ENCODE measurements around the gene RHOC.

RHOC gene

GRCh38 chr1:112700290-112701226, 6.4 kb downstream of the RHOC start:
- peak; percentile 79 for DNase-seq

- no peak for DNase-seq
Observed at GRCh38 chr1:112699425-112700144, 7.3 kb downstream of the RHOC start.

- DNase-seq, result no peak
Observed at GRCh38 chr1:112698366-112699310, 8.3 kb downstream of the RHOC start.

- no peak for DNase-seq
Observed at GRCh38 chr1:112697781-112698201, 9.1 kb downstream of the RHOC start.

- DNase-seq, result no peak
Observed at GRCh38 chr1:112696578-112697314, 10.2 kb downstream of the RHOC start.

GRCh38 chr1:112695276-112695675, 11.7 kb downstream of the RHOC start:
- DNase-seq, result no peak

GRCh38 chr1:112694363-112694929, 12.5 kb downstream of the RHOC start:
- no peak for DNase-seq

- DNase-seq, result no peak
Observed at GRCh38 chr1:112693821-112694220, 13.1 kb downstream of the RHOC start.

- no peak for DNase-seq
Observed at GRCh38 chr1:112692681-112693080, 14.2 kb downstream of the RHOC start.

GRCh38 chr1:112689842-112690237, 17.1 kb downstream of the RHOC start:
- no peak for DNase-seq

- DNase-seq, result no peak
Observed at GRCh38 chr1:112689196-112689841, 17.6 kb downstream of the RHOC start.

GRCh38 chr1:112688781-112689193, 18.1 kb downstream of the RHOC start:
- DNase-seq, result no peak

- DNase-seq, result no peak
Observed at GRCh38 chr1:112687785-112688496, 19.0 kb downstream of the RHOC start.

- DNase-seq, result no peak
Observed at GRCh38 chr1:112687361-112687760, 19.6 kb downstream of the RHOC start.

GRCh38 chr1:112686835-112687234, 20.1 kb downstream of the RHOC start:
- no peak for DNase-seq

- no peak for DNase-seq
Observed at GRCh38 chr1:112686417-112686816, 20.5 kb downstream of the RHOC start.

- no peak for DNase-seq
Observed at GRCh38 chr1:112685913-112686312, 21.0 kb downstream of the RHOC start.

GRCh38 chr1:112678605-112679004, 28.3 kb downstream of the RHOC start:
- DNase-seq, result no peak

- DNase-seq, result no peak
Observed at GRCh38 chr1:112677501-112677900, 29.4 kb downstream of the RHOC start.

- DNase-seq, result no peak
Observed at GRCh38 chr1:112676543-112676942, 30.4 kb downstream of the RHOC start.

Data from activated CD4-positive, alpha-beta T cell treated with anti-CD3 and anti-CD28 coated beads for 48 hours (primary cell).